Activated T-helper 9 cell treated with anti-CD3 and anti-CD28 coated beads, Interleukin-2, amount 50 U/mL, for 16 hours (primary cell): ENCODE measurements around the gene USP40.

ENCODE experiments used
- DNase-seq: peaks from one replicate; pipeline ENCODE4 v3.0.0-alpha.2; 2020; ENCODE audit warnings: low read depth

The USP40 gene

DNA sequence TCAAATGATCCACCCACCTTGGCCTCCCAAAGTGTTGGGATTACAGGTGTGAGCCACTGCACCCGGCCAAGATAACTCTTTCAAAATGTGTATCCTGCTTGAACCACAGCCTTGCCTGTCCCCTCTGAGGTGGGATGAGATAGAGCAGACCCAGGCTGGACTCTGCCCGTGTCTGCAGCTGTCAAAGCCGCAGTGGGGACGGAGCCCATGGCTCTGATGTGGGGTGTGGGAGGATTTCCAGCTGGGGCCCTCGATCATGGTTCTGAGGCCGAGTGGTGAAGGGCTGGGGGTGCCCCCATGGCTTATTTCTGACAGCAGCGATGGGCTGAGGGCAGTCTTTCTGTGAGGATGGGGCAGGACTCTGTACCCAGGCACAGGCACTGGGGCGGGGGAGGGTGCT, 107.8 kb downstream of the USP40 start:
- no peak for DNase-seq

DNA sequence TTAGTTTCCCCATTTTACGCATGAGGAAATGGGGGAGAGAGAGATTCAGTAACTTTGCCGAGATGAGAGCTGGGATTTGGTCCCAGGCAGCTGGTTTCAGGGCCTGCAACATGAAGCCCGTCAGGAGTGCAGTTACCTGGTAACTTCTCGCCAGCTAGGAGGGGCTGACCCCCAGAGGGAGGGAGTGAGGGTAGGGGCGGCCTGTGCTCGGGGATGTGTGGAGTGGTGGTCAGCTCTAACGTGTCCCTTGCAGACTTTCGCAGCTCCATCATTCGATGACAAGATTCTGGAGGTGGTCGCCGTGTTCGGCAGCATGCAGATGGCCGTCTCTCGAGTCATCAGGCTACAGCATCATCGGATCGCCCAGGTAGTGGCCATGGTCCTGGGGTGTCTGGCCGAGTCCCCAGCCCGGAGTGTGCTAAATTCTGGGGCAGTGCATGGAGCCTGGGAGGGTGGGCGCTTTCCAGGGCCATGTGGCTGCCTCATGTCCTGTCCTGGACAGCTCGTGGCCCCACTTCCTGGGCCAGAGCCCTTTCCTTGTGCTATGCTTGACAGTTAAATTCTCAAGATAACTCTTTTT, 108.5 kb downstream of the USP40 start:
- no peak for DNase-seq

DNA sequence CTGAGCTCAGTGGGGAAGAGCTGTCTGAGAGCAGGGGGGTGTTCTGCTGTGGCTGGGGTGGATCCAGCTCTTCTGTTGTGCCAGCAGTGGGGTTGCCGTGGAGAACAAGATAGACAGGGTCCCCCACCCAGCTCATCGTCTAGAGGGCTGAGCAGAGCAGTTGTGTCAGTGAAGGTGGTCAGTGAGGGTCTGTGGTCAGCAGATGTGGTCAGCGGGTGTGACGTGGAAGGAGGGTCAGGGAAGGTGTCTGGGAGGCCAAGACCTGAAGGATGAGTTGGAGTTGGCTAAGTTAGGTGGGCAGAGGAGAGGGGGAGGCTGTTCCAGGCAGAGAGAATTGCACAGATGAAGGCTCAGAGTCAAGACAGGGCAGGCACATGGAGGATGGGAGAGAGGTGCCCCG, 109.2 kb downstream of the USP40 start:
- DNase-seq = no peak

DNA sequence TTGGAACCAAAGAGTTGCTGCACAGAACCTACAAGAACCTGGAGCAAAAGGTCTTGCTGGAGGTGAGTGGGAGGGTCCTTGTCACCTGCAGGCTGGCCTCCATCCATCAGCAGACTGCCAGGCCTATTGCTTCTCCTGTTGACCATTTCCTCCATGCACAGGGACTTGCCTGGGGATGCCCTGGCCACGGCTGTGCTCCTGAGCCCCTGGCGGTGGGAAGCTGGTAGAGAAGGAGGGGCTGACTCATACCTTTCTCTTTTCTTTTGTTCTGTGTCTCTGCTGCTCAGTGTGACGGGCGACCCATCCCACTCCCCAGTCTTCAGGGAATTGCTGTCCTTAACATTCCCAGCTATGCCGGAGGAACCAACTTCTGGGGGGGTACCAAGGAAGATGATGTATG, 109.6 kb downstream of the USP40 start:
- no peak for DNase-seq

DNA sequence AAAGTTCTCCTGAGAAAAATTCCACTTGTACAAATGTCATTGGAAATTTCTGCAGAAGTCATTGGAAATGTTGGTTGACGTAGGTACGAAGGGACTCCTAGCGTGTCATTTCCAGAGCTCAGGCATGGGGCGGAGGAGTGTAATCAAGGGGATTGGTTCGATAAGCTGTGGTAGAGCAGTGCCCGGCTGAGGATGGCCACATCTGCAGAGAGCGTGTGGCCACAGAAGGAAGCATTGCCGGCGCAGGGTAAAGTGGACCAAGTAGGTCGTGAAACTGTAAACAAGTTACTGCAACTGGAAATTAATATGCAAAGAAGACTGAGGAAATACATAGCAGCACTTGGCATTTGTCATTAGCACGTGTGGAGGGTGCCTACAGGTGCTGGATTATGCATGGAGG, 110.5 kb downstream of the USP40 start:
- no peak for DNase-seq

DNA sequence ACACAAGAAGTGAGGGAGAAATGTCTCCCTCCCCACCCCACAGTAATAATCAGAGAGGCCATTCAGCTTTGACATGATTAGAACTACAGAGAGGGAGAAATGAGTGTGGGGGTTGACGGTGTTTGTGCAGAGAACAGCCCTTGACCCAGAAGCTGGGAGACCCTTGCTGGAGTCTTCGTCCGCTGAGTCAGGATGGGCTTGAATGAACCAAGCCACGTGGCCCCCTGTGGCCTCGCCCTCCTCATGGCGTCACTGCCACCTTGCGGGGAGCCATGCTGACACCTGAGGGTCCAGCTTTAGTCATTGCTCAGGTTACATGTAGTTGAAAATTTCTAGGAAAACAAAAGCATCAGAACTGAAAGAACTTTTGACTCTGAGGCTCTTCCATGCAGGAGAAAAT, 111.1 kb downstream of the USP40 start:
- no peak for DNase-seq

DNA sequence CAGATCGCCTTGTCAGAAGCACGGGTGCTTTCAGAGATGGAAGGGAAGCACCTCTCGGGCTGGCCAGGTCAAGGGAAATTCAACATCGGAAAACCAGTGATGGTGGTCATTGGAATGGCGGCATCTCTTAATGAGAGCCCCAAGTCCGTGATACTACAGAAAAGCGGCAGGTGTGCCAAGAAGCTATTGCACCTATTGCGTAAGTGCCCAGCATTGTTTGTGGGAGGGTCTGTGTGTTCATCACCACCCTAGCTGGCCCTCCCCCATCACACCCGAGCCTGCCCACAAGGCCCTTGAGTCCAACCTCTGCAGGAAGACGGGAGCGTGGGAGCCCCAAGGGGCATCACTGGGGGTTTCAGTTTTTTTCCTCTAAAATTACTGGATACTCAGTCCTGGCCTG, 111.6 kb downstream of the USP40 start:
- DNase-seq = no peak

DNA sequence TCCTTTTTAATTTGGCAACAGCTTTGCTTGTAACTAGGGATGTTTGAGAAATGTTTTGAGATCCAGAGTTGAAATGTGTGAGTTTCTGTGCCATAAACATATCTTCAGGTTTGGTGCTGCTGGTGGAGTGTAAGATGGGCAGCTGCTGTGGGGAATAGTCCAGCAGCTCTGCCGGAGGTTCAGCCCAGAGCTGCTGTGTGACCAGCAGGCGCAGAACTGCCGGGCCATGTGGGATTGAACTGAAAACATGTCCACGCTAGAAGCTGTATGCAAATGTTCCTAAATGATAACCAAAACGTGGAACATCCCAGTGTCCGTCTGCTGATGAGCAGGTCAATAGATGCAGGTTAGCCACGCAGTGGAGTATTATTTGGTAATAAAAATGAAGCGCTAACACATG, 112.7 kb downstream of the USP40 start:
- no peak for DNase-seq

DNA sequence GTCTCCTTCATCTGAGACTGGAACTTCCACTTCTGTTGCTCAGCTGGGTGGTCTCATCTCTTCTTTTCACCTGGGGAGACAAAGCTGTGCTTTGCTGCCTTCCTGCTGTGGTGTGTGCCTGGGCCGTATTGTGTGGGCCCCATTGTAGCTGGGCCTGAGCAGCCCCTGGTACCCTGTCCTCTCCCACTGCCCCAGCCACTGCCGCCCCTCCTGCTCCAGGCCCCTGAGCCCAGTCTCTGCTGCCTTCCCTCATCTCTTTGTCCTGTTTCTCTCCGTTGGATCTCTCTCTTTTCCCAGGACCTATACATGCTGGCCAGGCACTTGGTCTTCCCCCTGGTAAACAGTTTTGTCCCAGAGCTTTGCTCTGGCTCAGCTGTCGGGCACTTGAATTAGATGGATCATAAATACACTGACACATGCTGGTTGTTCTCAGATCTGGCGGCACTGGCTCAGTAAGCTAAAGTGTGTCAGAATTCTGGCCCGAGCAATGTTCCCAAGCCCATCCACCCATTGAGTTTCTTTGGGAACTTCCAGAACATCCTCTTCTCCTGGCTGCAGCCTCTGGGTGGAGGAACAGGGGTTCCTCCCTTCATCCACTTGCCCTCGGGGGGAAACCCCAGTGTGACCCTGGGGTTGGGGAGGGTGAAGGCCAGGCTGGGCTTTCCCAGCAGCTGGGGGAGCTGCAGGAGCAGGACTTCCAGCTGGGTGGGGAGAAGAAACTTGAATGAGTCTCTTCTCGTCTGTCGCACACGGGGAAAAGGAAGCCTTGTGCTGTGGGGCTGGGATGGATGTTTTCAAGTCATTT, 113.3 kb downstream of the USP40 start:
- DNase-seq = no peak

DNA sequence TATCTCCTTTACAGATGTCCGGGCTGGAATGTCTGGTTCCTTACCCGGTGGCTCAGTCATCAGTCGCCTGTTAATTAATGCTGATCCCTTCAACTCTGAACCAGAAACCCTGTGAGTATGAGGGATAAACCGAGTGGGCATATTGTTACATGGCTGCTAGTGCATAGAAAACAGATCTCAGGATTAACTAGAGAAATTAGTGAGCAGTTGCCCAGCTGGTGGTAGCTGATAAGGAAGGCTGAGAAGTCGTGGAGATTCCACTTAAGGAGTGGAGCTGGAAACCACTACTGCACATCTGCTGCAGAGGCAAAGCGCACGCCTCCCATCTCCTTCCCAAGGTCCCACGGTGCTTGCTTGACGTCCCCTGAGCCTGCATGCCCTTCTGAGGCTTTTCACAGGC, 114.6 kb downstream of the USP40 start:
- DNase-seq = no peak

DNA sequence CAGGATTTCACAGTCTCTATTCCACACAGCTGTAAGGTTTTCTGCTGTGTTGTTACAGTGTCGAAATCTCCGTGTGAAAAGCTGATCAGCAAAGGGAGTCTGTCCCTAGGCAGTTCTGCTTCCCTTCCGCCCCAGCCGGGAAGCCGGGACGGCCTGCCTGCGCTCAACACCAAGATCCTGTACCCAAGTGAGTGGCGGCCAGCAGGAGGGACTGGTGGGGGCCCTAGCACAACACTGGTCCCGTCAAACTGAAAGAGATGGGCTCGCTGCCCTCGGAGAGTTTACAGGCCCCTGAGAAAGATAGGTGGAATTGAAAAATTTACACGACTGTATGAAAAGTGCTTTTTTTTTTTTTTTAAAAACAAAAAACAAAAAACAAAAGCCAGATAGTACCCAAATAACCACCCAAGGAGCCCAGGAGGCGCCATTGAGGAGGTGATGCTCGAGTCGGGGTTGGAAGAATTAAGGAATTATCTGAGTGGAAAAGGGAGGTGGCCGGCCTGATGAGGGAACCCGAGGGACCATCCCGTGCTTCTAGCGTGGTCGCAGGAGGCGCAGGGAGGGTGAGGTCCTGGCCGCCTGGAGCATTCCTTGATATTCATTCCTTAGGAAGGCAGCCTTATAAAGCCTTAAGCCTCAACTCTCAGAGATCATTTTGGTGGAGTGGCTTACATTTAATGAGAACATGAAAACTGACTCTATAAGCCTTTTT, 115.6 kb downstream of the USP40 start:
- no peak for DNase-seq

DNA sequence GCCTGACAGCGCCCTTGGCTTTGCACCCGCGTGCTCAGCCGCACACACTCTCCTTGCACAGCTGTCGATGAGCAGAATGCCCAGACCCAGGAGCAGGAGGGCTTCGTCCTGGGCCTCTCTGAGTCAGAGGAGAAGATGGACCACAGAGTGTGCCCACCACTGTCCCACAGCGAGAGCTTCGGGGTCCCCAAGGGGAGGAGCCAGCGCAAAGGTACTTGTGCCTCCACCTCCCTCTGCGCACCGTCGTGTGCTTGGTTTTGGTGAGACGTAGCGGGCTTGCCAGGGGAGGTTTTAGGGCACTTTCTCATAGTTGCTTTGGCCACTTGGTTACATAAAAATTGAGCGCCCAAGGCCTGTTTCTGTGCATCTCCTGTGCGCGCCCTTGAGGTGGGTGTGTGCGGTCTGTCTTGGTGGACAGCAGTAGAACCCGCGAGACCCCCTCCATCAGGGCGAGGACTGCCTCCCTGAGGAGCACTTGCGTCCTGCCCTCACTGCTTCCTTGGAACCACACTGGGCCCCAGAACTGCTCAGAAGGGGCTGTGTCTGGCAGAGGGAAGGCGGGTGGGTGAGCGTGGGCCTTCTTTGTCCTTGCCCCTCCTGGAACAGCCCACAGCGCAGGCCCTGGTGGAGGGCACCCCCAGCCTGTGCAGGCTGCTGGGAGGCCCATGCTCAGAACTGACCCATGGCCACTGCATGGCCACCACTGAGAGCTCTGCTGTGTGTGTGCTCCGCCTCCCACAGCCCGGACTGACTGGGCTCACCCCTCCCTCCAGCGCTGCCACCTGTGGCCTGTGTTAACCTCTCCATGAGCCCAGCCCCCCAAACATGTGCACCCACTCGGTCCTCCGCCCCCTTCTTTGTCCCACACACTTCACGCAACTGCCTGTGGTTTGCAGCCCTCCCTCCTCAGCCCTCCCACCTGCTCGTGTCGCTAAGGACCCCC, 116.4 kb downstream of the USP40 start:
- no peak for DNase-seq

DNA sequence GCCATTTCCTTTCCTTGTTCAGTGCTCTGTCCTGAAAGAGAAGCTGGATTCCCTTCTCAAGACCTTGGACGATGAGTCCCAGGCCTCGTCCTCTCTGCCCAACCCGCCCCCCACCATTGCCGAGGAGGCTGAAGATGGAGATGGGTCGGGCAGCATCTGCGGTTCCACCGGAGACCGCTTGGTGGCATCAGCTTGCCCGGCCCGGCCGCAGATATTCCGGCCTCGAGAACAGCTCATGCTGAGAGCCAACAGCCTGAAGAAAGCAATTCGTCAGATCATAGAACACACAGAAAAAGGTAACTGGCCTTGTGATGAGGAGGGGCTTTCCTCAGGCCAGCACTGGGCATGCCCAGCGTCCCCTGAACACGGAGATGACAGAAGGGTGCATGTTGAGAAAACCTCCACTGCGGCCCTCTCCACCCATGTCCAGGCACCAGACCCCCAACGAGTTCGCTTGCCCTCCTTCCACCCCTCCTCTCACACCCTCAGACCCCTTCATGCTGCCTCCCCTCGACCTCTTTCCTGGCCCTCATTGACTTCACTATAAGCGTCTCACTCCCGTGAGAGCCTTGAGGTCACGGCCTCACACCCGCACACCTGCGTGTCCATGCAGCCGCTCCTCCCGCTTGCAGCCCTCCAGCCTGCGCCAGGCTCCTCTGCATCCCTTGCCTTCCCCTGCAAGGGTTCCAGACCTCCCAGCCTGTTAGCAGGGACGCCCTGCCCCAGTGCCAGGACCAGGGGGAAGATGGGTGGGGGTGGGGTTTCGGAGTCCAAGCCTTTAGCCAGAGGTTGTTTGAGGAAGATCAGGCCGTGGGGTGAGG, 117.3 kb downstream of the USP40 start:
- DNase-seq = no peak

DNA sequence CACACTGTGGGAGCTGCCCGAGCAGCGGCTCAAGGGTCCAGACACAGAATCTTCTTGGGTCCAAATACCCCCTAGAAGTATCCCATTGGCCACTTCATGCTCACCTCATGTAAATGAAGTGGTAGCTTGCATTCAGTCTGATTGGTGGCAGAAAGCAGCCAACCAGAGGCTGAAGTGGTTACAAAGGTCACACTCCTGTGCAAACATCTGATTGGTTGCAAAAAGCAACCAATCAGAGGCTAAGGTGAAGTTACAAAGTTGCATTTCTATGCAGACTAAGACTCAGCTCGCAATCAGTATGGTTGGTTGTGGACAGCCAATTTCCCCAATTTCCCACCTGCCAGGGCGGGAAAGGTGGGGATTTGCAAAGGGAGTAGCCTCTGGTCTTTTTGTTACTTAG, 118.0 kb downstream of the USP40 start:
- DNase-seq = no peak

DNA sequence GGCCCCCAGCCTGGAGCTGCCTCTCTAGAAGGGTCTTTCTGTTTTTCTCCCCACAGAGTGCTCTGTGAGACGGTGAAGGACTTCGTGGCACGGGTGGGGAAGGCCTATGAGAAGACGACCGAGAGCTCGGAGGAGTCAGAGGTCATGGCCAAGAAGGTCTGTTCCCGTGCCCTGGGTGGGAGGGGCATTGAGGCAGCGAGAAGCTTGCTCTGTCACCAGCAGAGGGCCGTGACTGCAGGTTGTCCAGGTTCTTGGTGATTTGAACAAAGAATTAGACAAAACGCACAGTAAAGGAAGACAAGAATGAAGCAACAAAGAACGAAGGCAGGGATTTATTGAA, 118.4 kb downstream of the USP40 start:
- no peak for DNase-seq

DNA sequence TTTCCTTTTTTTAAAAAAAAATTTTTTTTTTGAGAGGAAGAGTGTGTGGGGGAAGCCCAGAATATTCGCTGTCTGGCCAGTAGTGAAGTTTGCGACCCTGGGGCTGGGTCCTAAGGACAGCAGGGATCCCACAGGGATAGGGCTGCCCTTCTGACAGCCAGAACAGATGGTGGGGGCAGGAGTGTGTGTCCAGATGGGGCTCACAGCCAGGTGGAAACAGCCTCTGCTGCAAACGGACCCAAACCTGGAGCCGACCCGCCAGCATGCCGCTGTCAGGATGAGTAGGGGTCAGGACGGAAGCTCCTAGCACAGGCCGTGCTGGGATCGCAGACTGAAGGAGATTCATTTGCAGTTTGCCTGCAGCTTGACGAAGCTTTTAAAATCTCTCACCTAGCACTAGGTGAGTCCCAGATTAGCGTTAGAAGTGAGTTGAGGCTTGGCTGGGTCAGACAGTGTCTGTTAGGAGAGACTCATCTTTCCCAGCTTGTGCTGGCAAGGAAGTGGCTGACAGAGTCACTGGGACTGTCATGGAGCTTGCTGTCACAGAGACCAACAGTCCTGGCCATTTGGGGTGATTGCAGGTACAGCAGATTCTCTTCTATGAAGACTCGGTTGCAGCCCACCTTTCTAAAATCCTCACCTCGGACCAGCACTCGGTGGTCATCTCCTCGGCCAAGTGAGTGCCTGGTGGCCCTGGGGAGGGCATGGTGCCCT, 118.9 kb downstream of the USP40 start:
- DNase-seq = no peak

DNA sequence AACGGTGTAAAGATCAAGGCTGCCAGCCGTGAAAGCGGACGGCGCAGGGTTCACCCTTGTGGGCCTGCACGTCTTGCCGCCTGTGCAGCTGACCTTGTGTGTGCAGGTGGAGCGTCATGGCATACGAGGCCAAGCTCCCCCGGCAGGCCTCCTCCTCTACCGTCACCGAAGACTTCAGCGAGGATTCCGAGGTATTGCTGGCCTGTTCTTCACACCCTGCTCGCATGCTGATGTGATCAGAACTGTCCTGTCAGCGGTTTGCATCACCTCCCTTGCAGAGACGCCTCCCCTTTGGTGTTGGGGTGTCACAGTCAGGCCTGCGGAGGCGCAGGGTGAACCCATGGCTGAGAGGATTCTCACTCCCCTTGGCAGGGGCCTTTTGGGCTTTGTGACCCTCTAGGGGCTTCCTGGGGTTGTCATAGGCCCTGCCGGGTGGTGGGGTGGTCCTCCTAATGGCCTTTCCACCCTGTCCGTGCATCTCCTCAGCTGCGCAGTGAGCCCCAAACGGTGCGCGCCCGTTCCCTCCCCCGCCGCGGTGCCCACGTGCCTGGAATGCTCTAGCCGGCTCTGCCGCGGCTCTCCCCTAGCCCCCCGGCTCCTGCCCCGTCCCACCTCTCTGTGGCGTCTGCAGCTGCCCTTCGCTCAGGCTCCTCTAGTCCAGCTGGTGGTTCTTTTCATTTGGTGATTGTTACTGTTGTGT, 119.8 kb downstream of the USP40 start:
- no peak for DNase-seq

DNA sequence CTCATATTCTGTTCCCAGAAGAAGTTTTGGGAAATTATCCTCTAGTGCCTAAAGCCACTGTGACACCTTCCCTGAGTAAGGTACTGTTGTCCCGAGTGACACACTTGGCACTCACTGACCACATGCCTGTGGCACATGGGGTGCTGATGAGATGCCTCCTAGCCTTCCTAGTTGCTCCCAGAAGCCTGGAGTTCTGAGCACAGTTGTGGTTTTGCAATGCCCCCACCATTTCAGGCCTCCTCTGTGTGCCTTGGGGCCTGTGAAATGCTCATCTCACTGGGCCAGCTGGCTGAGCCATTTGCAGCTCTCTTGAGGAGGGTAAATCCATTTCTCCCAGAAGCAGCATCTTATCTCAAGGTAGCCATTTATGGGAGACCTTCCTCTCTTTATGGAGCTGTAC, 120.5 kb downstream of the USP40 start:
- DNase-seq = no peak

DNA sequence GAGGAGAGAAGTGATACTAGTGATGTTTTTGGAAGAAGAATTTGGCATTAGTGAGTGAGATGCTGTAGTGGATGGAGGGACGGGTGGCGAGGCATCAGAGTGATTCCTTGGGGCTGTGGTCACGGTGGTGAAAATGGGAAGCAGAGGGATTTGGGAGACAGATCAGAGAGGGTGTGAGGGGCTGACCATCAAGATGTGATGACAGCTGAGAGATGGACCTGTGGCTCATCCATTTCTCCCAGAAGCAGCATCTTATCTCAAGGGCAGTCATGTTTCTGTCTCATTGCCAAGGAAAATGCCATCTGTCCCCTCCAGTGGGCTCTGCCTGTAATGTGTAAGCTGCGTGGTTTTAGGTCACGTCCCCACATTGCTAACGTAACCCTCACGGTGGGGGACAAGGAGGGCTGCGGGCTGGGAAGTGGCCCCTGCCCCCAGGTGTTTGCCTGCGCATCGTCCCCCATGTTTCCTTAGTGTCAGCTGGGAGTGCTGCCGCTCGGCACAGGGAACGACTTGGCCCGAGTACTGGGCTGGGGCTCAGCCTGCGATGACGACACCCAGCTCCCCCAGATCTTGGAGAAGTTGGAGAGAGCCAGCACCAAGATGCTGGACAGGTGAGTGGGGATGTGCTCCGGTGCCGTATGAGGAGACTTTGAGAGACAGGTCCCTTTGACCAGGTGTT, 121.3 kb downstream of the USP40 start:
- no peak for DNase-seq

DNA sequence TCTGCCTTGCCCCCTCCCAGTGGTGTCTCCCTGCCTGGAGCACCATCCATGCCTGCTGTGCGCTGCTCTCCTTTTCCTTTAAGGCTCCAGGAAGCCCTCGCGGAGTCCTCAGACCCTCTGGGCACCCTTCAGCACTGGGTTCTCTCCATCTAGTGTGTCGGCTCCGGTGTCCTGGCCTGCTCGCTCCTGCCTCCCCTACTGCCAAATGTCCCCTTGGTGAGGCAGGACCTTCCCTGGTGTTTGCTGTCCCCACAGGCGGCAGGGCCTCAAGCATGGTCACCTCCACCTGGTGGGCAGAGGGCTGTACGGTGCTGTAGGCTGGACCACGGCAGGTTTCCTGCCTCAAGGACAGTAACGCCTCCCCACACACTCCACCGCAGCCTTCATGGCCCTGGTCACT, 122.1 kb downstream of the USP40 start:
- no peak for DNase-seq
